Measurements from ENCODE around the gene TTC28. TPM values are rescaled to one million over a fixed set of nuclear protein-coding genes. Genes with fewer than 3 reads are reported as not detected.
A peak's percentile ranks its signal among the peaks of the same experiment; 100 is the strongest.

TTC28 gene
- total and polyA plus RNA-seq, 7 donors, result 0.23 to 102 (median 46.1) TPM

DNA sequence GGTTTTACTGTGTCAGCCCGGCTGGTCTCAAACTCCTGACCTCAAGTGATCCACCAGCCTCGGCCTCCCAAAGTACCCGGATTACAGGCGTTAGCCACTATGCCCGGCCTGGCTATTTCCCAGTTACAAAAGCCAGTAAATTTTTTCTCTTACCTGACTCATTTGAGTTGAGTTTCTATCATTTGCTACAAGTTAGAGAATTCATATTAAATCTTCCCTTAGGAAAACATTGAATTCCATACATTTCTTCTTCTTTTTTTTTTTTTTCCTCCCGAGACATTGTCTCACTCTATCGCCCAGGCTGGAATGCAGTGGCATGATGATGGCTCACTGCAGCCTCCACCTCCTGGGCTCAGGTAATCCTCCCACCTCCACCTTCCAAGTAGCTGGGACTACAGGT, 36.0 kb upstream of the TTC28 start:
- intact Hi-C loops (cut with DNase I), result no loop called here
- TF ChIP-seq POLR2A (IDR thresholded peaks at IDR 0.05) (no peak), EP300 (IDR thresholded peaks at IDR 0.05) (no peak), POLR2AphosphoS5 (IDR thresholded peaks at IDR 0.05) (no peak), CTCF (IDR thresholded peaks at IDR 0.05) (no peak)
- H3K4me3 ChIP-seq, result no peak overlapping the region
- DNase-seq, result no peak
- H3K4me1 ChIP-seq, result no peaks in the 10 kb centered on the region
- no peaks in the 10 kb centered on the region for H3K27me3 ChIP-seq
- H3K27ac ChIP-seq, result no peak overlapping the region
- WGBS, 2 donors, result 93% methylated on average over 7 of the region's 7 CpGs
- H3K9me3 ChIP-seq, result no peaks in the 10 kb centered on the region
- no peaks in the 10 kb centered on the region for H3K36me3 ChIP-seq

DNA sequence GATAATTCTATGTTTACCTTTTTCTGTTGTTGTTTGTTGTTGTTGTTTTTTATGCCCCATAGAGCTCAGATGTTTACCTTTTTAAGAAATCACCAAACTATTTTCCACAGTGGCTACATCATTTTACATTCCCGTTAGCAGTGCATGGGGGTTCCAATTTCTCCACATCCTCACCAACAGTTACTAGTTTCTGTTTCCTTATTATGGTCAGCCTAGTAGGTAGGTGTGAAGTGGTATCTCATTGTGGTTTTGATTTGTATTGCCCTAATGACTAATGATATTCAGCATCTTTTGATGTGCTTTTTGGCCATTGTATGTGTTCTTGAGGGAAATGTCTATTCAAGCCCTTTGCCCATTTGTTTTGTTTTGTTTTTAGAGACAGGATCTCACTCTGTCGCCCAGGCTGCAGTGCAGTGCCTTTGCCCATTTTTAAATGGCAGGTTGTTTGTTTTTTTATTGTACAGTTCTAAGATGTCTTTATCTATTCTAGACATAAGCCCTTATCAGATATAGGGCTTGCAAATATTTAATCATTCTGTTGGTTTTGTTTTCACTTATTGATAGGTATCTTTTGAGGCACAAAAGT, 34.5 kb upstream of the TTC28 start:
- H3K4me3 ChIP-seq, result no peak overlapping the region
- intact Hi-C loops (cut with DNase I), result no loop called here
- no peak overlapping the region for H3K27ac ChIP-seq
- WGBS, 2 donors, result 88 to 92% methylated on average over 2 of the region's 2 CpGs
- H3K9me3 ChIP-seq, result no peaks in the 10 kb centered on the region
- H3K27me3 ChIP-seq, result no peaks in the 10 kb centered on the region
- no peaks in the 10 kb centered on the region for H3K36me3 ChIP-seq
- TF ChIP-seq CTCF (IDR thresholded peaks at IDR 0.05), result no peak
- no peak for TF ChIP-seq POLR2AphosphoS5 (IDR thresholded peaks at IDR 0.05)
- no peak for TF ChIP-seq EP300 (IDR thresholded peaks at IDR 0.05)
- no peak for TF ChIP-seq POLR2A (IDR thresholded peaks at IDR 0.05)
- no peak for DNase-seq
- H3K4me1 ChIP-seq, result peaks cover 0 to 4% (median 2%) of the 10 kb centered on the region in 4 donors

- peaks cover 0 to 4% (median 2%) of the 10 kb centered on the region in 4 donors for H3K4me1 ChIP-seq
- intact Hi-C loops (cut with DNase I), result no loop called here
- no peaks in the 10 kb centered on the region for H3K9me3 ChIP-seq
- no peak overlapping the region for H3K4me3 ChIP-seq
- no peak for TF ChIP-seq CTCF (IDR thresholded peaks at IDR 0.05)
- peak; percentile 48 to 57 (median 54) for TF ChIP-seq POLR2AphosphoS5 (IDR thresholded peaks at IDR 0.05)
- WGBS, 2 donors, result 67 to 73% methylated on average over 6 of the region's 6 CpGs
- no peaks in the 10 kb centered on the region for H3K27me3 ChIP-seq
- no peak for DNase-seq
- H3K36me3 ChIP-seq, result no peaks in the 10 kb centered on the region
- peak overlapping the region; percentile 48 to 70 (median 58) for H3K27ac ChIP-seq
These were observed 32.5 kb upstream of the TTC28 start for GRCh38 chr22:28711820-28712777.

- Histone ChIP-seq H3K27ac (peak overlapping the region; percentile 48 to 70 (median 58)), H3K4me1 (peaks cover 0 to 4% (median 2%) of the 10 kb centered on the region in 4 donors), H3K27me3 (no peaks in the 10 kb centered on the region), H3K9me3 (no peaks in the 10 kb centered on the region), H3K36me3 (no peaks in the 10 kb centered on the region), H3K4me3 (no peak overlapping the region)
- no peak for DNase-seq
- intact Hi-C loops (cut with DNase I), result no loop called here
- WGBS, 2 donors, result 71 to 76% methylated on average over 2 of the region's 2 CpGs
- TF ChIP-seq POLR2A (IDR thresholded peaks at IDR 0.05) (no peak), EP300 (IDR thresholded peaks at IDR 0.05) (no peak), CTCF (IDR thresholded peaks at IDR 0.05) (no peak), POLR2AphosphoS5 (IDR thresholded peaks at IDR 0.05) (no peak)
These were observed 31.7 kb upstream of the TTC28 start for GRCh38 chr22:28711341-28711740.

Data from sigmoid colon (tissue), 7 donors.